Tibial nerve (tissue), 4 donors: Measurements from ENCODE around the gene RNF220.

ENCODE experiments used
- EP300 ChIP-seq, 2 donors: sonication (generic); formaldehyde crosslinking; IDR thresholded peaks; one replicate each; pipeline ENCODE4 v1.6.1; 2017; ENCODE audit warnings: antibody characterized with exemption in 2 of 2, mild to moderate bottlenecking in 1 of 2
- POLR2A ChIP-seq, 2 donors: fragments of 450-650 bp; IDR thresholded peaks; one replicate each; pipeline ENCODE4 v1.6.1; 2017; ENCODE audit warnings: antibody characterized with exemption in 2 of 2, mild to moderate bottlenecking in 2 of 2, moderate library complexity in 2 of 2
- TF ChIP-seq, protein P1 (sequence below), 5 experiments: fragments of 200-600 bp in 3 of 5; fragments of 450-650 bp in 2 of 5; sonication (generic) in 3 of 5; IDR thresholded peaks; one replicate each; pipeline ENCODE4 v1.5.1; 2016 to 2019; ENCODE audit warnings: antibody characterized with exemption in 5 of 5, mild to moderate bottlenecking in 3 of 5, moderate library complexity in 2 of 5

DNA sequence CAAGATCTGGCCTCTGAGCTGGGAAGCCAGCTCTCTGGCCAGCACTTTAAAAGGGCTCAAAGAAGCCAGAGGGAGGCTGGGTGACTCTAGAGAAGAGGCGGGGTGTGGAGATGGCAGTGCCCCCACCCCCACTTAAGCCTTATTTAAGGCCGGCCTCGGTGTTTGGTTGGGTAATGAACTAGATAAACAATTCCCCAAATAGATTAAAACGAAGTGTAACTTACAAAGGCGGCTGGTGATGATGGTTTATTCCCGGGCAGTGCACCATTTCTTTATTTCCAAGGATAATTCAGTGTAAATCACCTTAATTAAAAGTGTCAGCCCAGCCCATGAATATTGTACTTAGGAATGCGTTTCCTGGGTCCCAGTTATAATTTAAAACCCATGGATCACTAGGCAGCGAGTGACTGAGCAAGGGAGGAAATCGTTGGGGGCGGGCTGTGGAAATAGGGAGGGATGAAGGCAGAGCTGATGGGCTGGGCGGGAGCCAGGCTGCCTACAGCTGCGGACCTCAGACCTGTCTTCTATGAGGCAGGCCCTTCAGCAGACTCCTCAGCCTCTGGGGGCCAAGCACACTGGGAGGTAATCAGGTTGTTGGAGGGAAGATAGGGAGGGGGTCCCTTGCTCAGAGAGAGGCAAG lies 214.3 kb downstream of the RNF220 start:
- no peak for TF ChIP-seq POLR2A (IDR thresholded peaks at IDR 0.05)
- TF ChIP-seq, protein P1, sequence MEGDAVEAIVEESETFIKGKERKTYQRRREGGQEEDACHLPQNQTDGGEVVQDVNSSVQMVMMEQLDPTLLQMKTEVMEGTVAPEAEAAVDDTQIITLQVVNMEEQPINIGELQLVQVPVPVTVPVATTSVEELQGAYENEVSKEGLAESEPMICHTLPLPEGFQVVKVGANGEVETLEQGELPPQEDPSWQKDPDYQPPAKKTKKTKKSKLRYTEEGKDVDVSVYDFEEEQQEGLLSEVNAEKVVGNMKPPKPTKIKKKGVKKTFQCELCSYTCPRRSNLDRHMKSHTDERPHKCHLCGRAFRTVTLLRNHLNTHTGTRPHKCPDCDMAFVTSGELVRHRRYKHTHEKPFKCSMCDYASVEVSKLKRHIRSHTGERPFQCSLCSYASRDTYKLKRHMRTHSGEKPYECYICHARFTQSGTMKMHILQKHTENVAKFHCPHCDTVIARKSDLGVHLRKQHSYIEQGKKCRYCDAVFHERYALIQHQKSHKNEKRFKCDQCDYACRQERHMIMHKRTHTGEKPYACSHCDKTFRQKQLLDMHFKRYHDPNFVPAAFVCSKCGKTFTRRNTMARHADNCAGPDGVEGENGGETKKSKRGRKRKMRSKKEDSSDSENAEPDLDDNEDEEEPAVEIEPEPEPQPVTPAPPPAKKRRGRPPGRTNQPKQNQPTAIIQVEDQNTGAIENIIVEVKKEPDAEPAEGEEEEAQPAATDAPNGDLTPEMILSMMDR (IDR thresholded peaks at IDR 0.05): no peak
- no peak for TF ChIP-seq EP300 (IDR thresholded peaks at IDR 0.05)
